ENCODE data around the gene SMPDL3A. TPM values are rescaled to one million over a fixed set of nuclear protein-coding genes. Genes with fewer than 3 reads are reported as not detected.

SMPDL3A gene
- total and polyA plus RNA-seq, 2 donors (not counting 1 experiment from before 2014, with no cell fraction given): 0.21 to 2.0 TPM

DNA sequence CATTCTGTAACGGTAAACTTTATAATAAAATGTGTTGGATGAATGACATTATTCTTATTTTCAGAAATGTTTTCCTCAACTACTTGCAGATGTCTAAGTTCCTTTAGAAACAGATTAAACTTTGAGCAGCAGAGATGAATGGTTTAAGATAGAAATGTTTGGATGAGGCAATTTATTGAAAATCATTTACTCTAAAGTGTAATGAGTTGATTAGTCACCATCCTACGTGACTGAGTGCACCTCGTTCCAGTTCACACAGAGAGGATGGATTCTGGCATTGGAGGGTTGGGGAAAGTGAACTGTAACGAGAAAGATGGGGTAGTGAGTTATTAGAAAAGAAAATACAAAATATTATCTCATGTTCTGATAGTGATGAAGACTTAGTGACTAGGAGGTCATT, 28.7 kb downstream of the SMPDL3A start:
- Histone ChIP-seq H3K36me3 (replicated peaks in 1 of 2; ENCODE audit: control extremely low read depth in 1 of 2, control insufficient read depth in 1 of 2, extremely low read depth in 1 of 2, insufficient read depth in 2 of 2, low read length in 1 of 2) (no peaks in the 10 kb centered on the region), H3K4me2 (replicated peaks; ENCODE audit: low read depth, low read length, poor library complexity, severe bottlenecking) (no peak overlapping the region), H3K79me2 (ENCODE audit: control insufficient read depth, insufficient read depth, low read length) (no peaks in the 10 kb centered on the region), H4K20me1 (ENCODE audit: control insufficient read depth, insufficient read depth, low read length, poor library complexity, severe bottlenecking) (no peaks in the 10 kb centered on the region), H3K27me3 (replicated peaks in 1 of 4; ENCODE audit: control extremely low read depth in 1 of 4, control insufficient read depth in 3 of 4, insufficient read depth in 4 of 4, low read length in 3 of 4) (no peaks in the 10 kb centered on the region), H2AFZ (ENCODE audit: insufficient read depth, low read depth, low read length, poor library complexity, severe bottlenecking) (no peak overlapping the region), H3K4me1 (ENCODE audit: control insufficient read depth in 2 of 2, insufficient read depth in 2 of 2, low read length in 2 of 2) (no peaks in the 10 kb centered on the region), H3K4me3 (ENCODE audit: control extremely low read depth in 1 of 5, extremely low read depth in 1 of 5, insufficient read depth in 1 of 5, low read depth in 2 of 5, low read length in 4 of 5) (no peak overlapping the region), H3K9ac (ENCODE audit: low read length) (no peak overlapping the region), H3K9me3 (ENCODE audit: control extremely low read depth in 1 of 3, control insufficient read depth in 2 of 3, insufficient read depth in 1 of 3, low read length in 2 of 3) (no peaks in the 10 kb centered on the region), H3K27ac (ENCODE audit: low read length in 2 of 2) (no peak overlapping the region)
- no peak for ATAC-seq (ENCODE audit: low read depth)
- H3K4me1 Mint-ChIP-seq: no peaks in the 10 kb centered on the region
- H3K27ac Mint-ChIP-seq: no peak overlapping the region
- POLR2A ChIA-PET: no interaction called here
- intact Hi-C loops (cut with micrococcal nuclease): no loop called here
- H3K27me3 Mint-ChIP-seq: no peaks in the 10 kb centered on the region
- CTCF ChIA-PET: no interaction called here
- H3K4me3 Mint-ChIP-seq: no peak overlapping the region
- DNase-seq: no peak
- TF ChIP-seq, protein P1, sequence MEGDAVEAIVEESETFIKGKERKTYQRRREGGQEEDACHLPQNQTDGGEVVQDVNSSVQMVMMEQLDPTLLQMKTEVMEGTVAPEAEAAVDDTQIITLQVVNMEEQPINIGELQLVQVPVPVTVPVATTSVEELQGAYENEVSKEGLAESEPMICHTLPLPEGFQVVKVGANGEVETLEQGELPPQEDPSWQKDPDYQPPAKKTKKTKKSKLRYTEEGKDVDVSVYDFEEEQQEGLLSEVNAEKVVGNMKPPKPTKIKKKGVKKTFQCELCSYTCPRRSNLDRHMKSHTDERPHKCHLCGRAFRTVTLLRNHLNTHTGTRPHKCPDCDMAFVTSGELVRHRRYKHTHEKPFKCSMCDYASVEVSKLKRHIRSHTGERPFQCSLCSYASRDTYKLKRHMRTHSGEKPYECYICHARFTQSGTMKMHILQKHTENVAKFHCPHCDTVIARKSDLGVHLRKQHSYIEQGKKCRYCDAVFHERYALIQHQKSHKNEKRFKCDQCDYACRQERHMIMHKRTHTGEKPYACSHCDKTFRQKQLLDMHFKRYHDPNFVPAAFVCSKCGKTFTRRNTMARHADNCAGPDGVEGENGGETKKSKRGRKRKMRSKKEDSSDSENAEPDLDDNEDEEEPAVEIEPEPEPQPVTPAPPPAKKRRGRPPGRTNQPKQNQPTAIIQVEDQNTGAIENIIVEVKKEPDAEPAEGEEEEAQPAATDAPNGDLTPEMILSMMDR (IDR thresholded peaks at IDR 0.05): no peak
- no peak for TF ChIP-seq EZH2 (IDR thresholded peaks at IDR 0.05; ENCODE audit: borderline replicate concordance, insufficient read depth, low read depth, low read length, poor library complexity, severe bottlenecking)
- WGBS (ENCODE audit: insufficient coverage): 83% methylated on average over 1 of the region's 4 CpGs
- no peaks in the 10 kb centered on the region for H3K9me3 Mint-ChIP-seq (ENCODE audit: insufficient read depth)

DNA sequence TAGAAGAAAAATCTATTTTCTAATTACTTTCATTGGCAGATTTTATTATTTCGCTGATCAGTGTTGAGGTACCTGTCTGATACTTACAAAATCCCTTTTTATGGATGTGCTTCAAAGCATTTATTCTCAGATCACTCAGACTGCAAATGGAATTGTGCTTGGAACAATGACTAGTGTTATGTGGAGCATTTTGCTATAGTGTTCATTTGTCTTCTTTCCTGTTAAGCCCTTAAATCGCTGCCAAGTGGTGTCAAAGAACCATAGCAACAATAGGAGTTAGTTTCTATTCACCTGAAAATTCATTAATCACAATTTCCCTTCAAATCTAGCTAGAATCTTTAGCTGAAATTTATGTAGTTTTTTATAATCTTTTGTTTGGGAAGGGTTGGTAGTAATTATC, 29.8 kb downstream of the SMPDL3A start:
- no peaks in the 10 kb centered on the region for H3K79me2 ChIP-seq (ENCODE audit: control insufficient read depth, insufficient read depth, low read length)
- no peaks in the 10 kb centered on the region for H3K4me1 Mint-ChIP-seq
- CTCF ChIA-PET: interaction anchor here (1.3 kb wide), 1 partner anchor 21 kb away, joined by 3 read pairs; no protein-coding TSS in a partner anchor
- H3K9me3 ChIP-seq (ENCODE audit: control extremely low read depth in 1 of 3, control insufficient read depth in 2 of 3, insufficient read depth in 1 of 3, low read length in 2 of 3): no peaks in the 10 kb centered on the region
- no peak overlapping the region for H3K9ac ChIP-seq (ENCODE audit: low read length)
- H3K4me2 ChIP-seq (replicated peaks; ENCODE audit: low read depth, low read length, poor library complexity, severe bottlenecking): no peak overlapping the region
- no peak overlapping the region for H2AFZ ChIP-seq (ENCODE audit: insufficient read depth, low read depth, low read length, poor library complexity, severe bottlenecking)
- intact Hi-C loops (cut with micrococcal nuclease): no loop called here
- WGBS (ENCODE audit: insufficient coverage): no CpG with 5 or more reads among the region's 2 CpGs
- H3K36me3 ChIP-seq (replicated peaks in 1 of 2; ENCODE audit: control extremely low read depth in 1 of 2, control insufficient read depth in 1 of 2, extremely low read depth in 1 of 2, insufficient read depth in 2 of 2, low read length in 1 of 2): no peaks in the 10 kb centered on the region
- POLR2A ChIA-PET: no interaction called here
- no peaks in the 10 kb centered on the region for H3K4me1 ChIP-seq (ENCODE audit: control insufficient read depth in 2 of 2, insufficient read depth in 2 of 2, low read length in 2 of 2)
- H3K4me3 Mint-ChIP-seq: no peak overlapping the region
- H3K27ac Mint-ChIP-seq: no peak overlapping the region
- H3K9me3 Mint-ChIP-seq (ENCODE audit: insufficient read depth): no peaks in the 10 kb centered on the region
- no peak for DNase-seq
- H3K27me3 Mint-ChIP-seq: no peaks in the 10 kb centered on the region
- no peak for TF ChIP-seq EZH2 (IDR thresholded peaks at IDR 0.05; ENCODE audit: borderline replicate concordance, insufficient read depth, low read depth, low read length, poor library complexity, severe bottlenecking)
- TF ChIP-seq, protein P1 (IDR thresholded peaks at IDR 0.05): no peak
- no peaks in the 10 kb centered on the region for H3K27me3 ChIP-seq (replicated peaks in 1 of 4; ENCODE audit: control extremely low read depth in 1 of 4, control insufficient read depth in 3 of 4, insufficient read depth in 4 of 4, low read length in 3 of 4)
- H3K4me3 ChIP-seq (ENCODE audit: control extremely low read depth in 1 of 5, extremely low read depth in 1 of 5, insufficient read depth in 1 of 5, low read depth in 2 of 5, low read length in 4 of 5): no peak overlapping the region
- ATAC-seq (ENCODE audit: low read depth): no peak
- H4K20me1 ChIP-seq (ENCODE audit: control insufficient read depth, insufficient read depth, low read length, poor library complexity, severe bottlenecking): no peaks in the 10 kb centered on the region
- no peak overlapping the region for H3K27ac ChIP-seq (ENCODE audit: low read length in 2 of 2)

Measured in B cell (primary cell).